ENCODE measurements around the gene AHCYL1. TPM values are rescaled to one million over a fixed set of nuclear protein-coding genes. Genes with fewer than 3 reads are reported as not detected.

AHCYL1 gene
- total and polyA plus RNA-seq, 10 donors: 16.2 to 65.3 (median 50.0) TPM

GRCh38 chr1:110055493-110056284, 71.1 kb downstream of the AHCYL1 start:
- Histone ChIP-seq H3K27me3 (replicated peaks in 1 of 7) (no peaks in the 10 kb centered on the region), H3K9me3 (no peaks in the 10 kb centered on the region), H3K36me3 (peaks cover 5 to 100% (median 82%) of the 10 kb centered on the region in 6 donors), H3K27ac (peak overlapping the region in 1 of 8 donors; percentile 65), H3K4me1 (peaks cover 3 to 78% (median 37%) of the 10 kb centered on the region in 6 donors), H3K4me3 (no peak overlapping the region)
- TF ChIP-seq, protein P1, sequence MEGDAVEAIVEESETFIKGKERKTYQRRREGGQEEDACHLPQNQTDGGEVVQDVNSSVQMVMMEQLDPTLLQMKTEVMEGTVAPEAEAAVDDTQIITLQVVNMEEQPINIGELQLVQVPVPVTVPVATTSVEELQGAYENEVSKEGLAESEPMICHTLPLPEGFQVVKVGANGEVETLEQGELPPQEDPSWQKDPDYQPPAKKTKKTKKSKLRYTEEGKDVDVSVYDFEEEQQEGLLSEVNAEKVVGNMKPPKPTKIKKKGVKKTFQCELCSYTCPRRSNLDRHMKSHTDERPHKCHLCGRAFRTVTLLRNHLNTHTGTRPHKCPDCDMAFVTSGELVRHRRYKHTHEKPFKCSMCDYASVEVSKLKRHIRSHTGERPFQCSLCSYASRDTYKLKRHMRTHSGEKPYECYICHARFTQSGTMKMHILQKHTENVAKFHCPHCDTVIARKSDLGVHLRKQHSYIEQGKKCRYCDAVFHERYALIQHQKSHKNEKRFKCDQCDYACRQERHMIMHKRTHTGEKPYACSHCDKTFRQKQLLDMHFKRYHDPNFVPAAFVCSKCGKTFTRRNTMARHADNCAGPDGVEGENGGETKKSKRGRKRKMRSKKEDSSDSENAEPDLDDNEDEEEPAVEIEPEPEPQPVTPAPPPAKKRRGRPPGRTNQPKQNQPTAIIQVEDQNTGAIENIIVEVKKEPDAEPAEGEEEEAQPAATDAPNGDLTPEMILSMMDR (IDR thresholded peaks at IDR 0.05 in 8 of 11, conservative IDR thresholded peaks at IDR 0.05 in 3 of 11): no peak
- TF ChIP-seq POLR2AphosphoS5 (IDR thresholded peaks at IDR 0.05) (no peak), POLR2A (IDR thresholded peaks at IDR 0.05) (no peak)
- WGBS, 5 donors: 83 to 97% (median 91%) methylated on average over 5 of the region's 5 CpGs
- no peak for DNase-seq
- intact Hi-C loops (cut with DNase I; ENCODE audit: low total_unique reads): no loop called here

GRCh38 chr1:110056285-110056683, 71.7 kb downstream of the AHCYL1 start:
- 83 to 96% (median 85%) methylated on average over 4 of the region's 4 CpGs for WGBS, 5 donors
- no peak for DNase-seq
- no peaks in the 10 kb centered on the region for H3K27me3 ChIP-seq (replicated peaks in 1 of 7)
- H3K27ac ChIP-seq: peak overlapping the region in 3 of 8 donors; percentile 8 to 65 (median 56)
- H3K36me3 ChIP-seq: peaks cover 5 to 100% (median 77%) of the 10 kb centered on the region in 6 donors
- H3K4me1 ChIP-seq: peaks cover 3 to 73% (median 36%) of the 10 kb centered on the region in 6 donors
- intact Hi-C loops (cut with DNase I; ENCODE audit: low total_unique reads): no loop called here
- no peak overlapping the region for H3K4me3 ChIP-seq
- TF ChIP-seq, protein P1 (IDR thresholded peaks at IDR 0.05 in 8 of 11, conservative IDR thresholded peaks at IDR 0.05 in 3 of 11): no peak
- TF ChIP-seq POLR2AphosphoS5 (IDR thresholded peaks at IDR 0.05): no peak
- TF ChIP-seq POLR2A (IDR thresholded peaks at IDR 0.05): no peak
- H3K9me3 ChIP-seq: no peaks in the 10 kb centered on the region

DNA sequence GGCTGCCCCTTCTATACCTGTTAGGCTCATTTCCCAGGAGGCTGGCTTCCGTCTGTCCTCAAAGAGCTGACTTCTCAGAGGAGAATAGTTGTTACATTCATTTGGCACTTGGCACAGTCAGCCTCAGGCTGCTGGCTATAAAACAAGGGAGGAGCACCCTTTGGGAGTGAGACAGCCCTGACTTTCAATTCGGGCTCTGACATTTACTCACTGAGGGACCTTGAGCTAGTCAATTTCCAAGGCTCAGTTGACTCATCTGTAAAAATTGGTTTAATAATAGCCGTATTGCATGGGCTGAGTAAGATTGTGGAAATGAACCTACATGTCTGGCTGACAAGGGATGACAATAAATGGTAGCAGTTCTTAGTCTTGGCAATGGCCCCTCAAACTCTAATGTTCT, 72.2 kb downstream of the AHCYL1 start:
- no peak overlapping the region for H3K4me3 ChIP-seq
- 52 to 80% (median 74%) methylated on average over 3 of the region's 3 CpGs for WGBS, 5 donors
- H3K9me3 ChIP-seq: no peaks in the 10 kb centered on the region
- peaks cover 5 to 100% (median 72%) of the 10 kb centered on the region in 6 donors for H3K36me3 ChIP-seq
- H3K27ac ChIP-seq: peak overlapping the region in 4 of 8 donors; percentile 8 to 65 (median 59)
- TF ChIP-seq, protein P1 (IDR thresholded peaks at IDR 0.05 in 8 of 11, conservative IDR thresholded peaks at IDR 0.05 in 3 of 11): no peak
- TF ChIP-seq POLR2AphosphoS5 (IDR thresholded peaks at IDR 0.05): no peak
- TF ChIP-seq POLR2A (IDR thresholded peaks at IDR 0.05): no peak
- peaks cover 3 to 68% (median 32%) of the 10 kb centered on the region in 6 donors for H3K4me1 ChIP-seq
- no peaks in the 10 kb centered on the region for H3K27me3 ChIP-seq (replicated peaks in 1 of 7)
- no peak for DNase-seq
- intact Hi-C loops (cut with DNase I; ENCODE audit: low total_unique reads): no loop called here

GRCh38 chr1:110057963-110058518, 73.5 kb downstream of the AHCYL1 start:
- Histone ChIP-seq H3K9me3 (no peaks in the 10 kb centered on the region), H3K27me3 (replicated peaks in 1 of 7) (no peaks in the 10 kb centered on the region), H3K4me1 (peaks cover 0 to 55% (median 25%) of the 10 kb centered on the region in 6 donors), H3K4me3 (no peak overlapping the region), H3K36me3 (peaks cover 5 to 97% (median 60%) of the 10 kb centered on the region in 6 donors), H3K27ac (peak overlapping the region in 3 of 8 donors; percentile 56 to 65 (median 62))
- 64 to 75% (median 67%) methylated on average over 7 of the region's 7 CpGs for WGBS, 5 donors
- DNase-seq: no peak
- TF ChIP-seq, protein P1 (IDR thresholded peaks at IDR 0.05 in 8 of 11, conservative IDR thresholded peaks at IDR 0.05 in 3 of 11): no peak
- peak in 2 of 3 donors; percentile 32 to 36 for TF ChIP-seq POLR2AphosphoS5 (IDR thresholded peaks at IDR 0.05)
- intact Hi-C loops (cut with DNase I; ENCODE audit: low total_unique reads): no loop called here
